Tibial artery (tissue), 4 donors: ENCODE data around the gene TRIM52.
A peak's percentile ranks its signal among the peaks of the same experiment; 100 is the strongest.
"Not testable (repeated sequence)": the region's sequence is repeated elsewhere in the genome, so short reads cannot be mapped to it uniquely, and the experiment has no call there.

Source experiments
- DNase-seq, 2 donors: peaks; one replicate each; pipeline ENCODE4 v3.0.0-alpha.2; 2019
- H3K27ac ChIP-seq, 2 donors: fragments of 200-600 bp; sonication (generic) in 1 of 2; 1 replicate in 1 of 2; 2 replicates in 1 of 2; pipeline ENCODE4 v1.5.1; 2018 to 2019; ENCODE audit warnings: mild to moderate bottlenecking in 1 of 2
- H3K27me3 ChIP-seq, 2 donors: fragments of 200-600 bp; sonication (generic) in 1 of 2; one replicate each; pipeline versions ENCODE4 v1.5.1 to v1.6.0; 2016 to 2019
- H3K36me3 ChIP-seq, 3 donors: fragments of 200-600 bp; sonication (generic) in 2 of 3; one replicate each; pipeline ENCODE4 v1.5.1; 2016 to 2019; ENCODE audit warnings: mild to moderate bottlenecking in 2 of 3
- H3K4me1 ChIP-seq, 4 donors: fragments of 200-600 bp; sonication (generic) in 2 of 4; 1 replicate in 3 of 4; 2 replicates in 1 of 4; pipeline ENCODE4 v1.5.1; 2016 to 2019
- H3K4me3 ChIP-seq, 2 donors: fragments of 200-600 bp; sonication (generic) in 1 of 2; 1 replicate in 1 of 2; 2 replicates in 1 of 2; pipeline ENCODE4 v1.5.1; 2018 to 2019; ENCODE audit warnings: mild to moderate bottlenecking in 2 of 2
- H3K9me3 ChIP-seq, 3 donors: fragments of 200-600 bp; sonication (generic) in 1 of 3; one replicate each; pipeline ENCODE4 v1.5.1; 2016 to 2019
- intact Hi-C: fragments of 100-400 bp; cut with DNase I; formaldehyde crosslinking; loops from one replicate; pipeline ENCODE4 v1.15.0; 2023; ENCODE audit warnings: low total_unique reads
- TF ChIP-seq, protein P1 (sequence below), 2 experiments: fragments of 200-600 bp in 1 of 2; fragments of 450-650 bp in 1 of 2; IDR thresholded peaks; one replicate each; pipeline ENCODE4 v1.5.1; 2017 to 2019; ENCODE audit warnings: antibody characterized with exemption in 2 of 2, mild to moderate bottlenecking in 1 of 2, moderate library complexity in 1 of 2

Gene TRIM52

GRCh38 chr5:181212934-181213333 is 48.0 kb downstream of the TRIM52 start:
- intact Hi-C loops, result no loop called here
- Histone ChIP-seq H3K27ac (no peak overlapping the region), H3K36me3 (no peaks in the 10 kb centered on the region), H3K9me3 (no peaks in the 10 kb centered on the region), H3K4me3 (no peak overlapping the region), H3K4me1 (peaks cover 0 to 20% (median 6%) of the 10 kb centered on the region in 4 donors), H3K27me3 (no peaks in the 10 kb centered on the region)
- DNase-seq, result no peak
- TF ChIP-seq, protein P1, sequence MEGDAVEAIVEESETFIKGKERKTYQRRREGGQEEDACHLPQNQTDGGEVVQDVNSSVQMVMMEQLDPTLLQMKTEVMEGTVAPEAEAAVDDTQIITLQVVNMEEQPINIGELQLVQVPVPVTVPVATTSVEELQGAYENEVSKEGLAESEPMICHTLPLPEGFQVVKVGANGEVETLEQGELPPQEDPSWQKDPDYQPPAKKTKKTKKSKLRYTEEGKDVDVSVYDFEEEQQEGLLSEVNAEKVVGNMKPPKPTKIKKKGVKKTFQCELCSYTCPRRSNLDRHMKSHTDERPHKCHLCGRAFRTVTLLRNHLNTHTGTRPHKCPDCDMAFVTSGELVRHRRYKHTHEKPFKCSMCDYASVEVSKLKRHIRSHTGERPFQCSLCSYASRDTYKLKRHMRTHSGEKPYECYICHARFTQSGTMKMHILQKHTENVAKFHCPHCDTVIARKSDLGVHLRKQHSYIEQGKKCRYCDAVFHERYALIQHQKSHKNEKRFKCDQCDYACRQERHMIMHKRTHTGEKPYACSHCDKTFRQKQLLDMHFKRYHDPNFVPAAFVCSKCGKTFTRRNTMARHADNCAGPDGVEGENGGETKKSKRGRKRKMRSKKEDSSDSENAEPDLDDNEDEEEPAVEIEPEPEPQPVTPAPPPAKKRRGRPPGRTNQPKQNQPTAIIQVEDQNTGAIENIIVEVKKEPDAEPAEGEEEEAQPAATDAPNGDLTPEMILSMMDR (IDR thresholded peaks at IDR 0.05), result no peak

GRCh38 chr5:181212080-181212479 is 48.9 kb downstream of the TRIM52 start:
- TF ChIP-seq, protein P1 (IDR thresholded peaks at IDR 0.05), result no peak
- Histone ChIP-seq H3K4me1 (peaks cover 0 to 13% (median 6%) of the 10 kb centered on the region in 4 donors), H3K27ac (no peak overlapping the region), H3K9me3 (no peaks in the 10 kb centered on the region), H3K27me3 (no peaks in the 10 kb centered on the region), H3K36me3 (no peaks in the 10 kb centered on the region), H3K4me3 (no peak overlapping the region)
- intact Hi-C loops, result no loop called here
- DNase-seq, result no peak

DNA sequence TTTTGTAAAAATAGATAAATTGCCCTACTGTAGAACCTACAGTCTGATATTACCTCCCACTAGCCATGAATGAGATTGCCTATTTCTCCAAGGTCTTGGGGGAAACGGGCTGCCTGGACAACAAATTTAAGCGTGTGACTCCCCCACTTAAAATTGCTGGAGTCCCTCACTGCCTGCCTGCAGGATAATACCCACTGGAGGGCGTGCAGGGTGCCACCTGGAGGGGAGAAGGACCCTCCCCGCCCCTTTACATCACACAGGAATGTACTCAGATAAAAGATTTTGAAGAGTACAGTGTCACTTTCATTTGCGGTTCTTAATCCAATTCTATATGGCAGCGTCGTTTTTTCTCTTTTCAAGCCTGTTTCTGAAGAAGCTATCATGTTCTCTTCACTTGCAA is 49.7 kb downstream of the TRIM52 start:
- no peak overlapping the region for H3K4me3 ChIP-seq
- no peak for DNase-seq
- H3K36me3 ChIP-seq, result no peaks in the 10 kb centered on the region
- TF ChIP-seq, protein P1 (IDR thresholded peaks at IDR 0.05), result no peak
- no peaks in the 10 kb centered on the region for H3K9me3 ChIP-seq
- no peaks in the 10 kb centered on the region for H3K27me3 ChIP-seq
- intact Hi-C loops, result no loop called here
- H3K27ac ChIP-seq, result no peak overlapping the region
- H3K4me1 ChIP-seq, result peaks cover 0 to 8% (median 5%) of the 10 kb centered on the region in 4 donors

DNA sequence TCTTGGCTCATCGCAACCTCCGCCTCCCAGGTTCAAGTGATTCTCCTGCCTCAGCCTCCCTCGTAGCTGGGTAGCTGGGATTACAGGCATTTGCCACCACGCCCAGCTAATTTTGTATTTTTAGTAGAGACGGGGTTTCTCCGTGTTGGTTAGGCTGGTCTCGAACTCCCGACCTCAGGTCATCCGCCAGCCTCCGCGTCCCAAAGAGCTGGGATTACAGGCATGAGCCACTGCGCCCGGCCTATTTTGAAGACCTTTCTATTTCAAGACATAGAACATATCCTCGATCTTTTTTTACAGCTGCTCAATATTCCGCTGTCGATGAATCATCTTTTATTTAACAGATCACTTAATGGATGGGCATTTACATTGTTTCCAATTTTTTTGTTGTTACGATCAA is 50.2 kb downstream of the TRIM52 start:
- H3K4me1 ChIP-seq, H3K9me3 ChIP-seq, intact Hi-C loops, DNase-seq, H3K27ac ChIP-seq, H3K4me3 ChIP-seq, H3K36me3 ChIP-seq, H3K27me3 ChIP-seq: not testable (repeated sequence)

DNA sequence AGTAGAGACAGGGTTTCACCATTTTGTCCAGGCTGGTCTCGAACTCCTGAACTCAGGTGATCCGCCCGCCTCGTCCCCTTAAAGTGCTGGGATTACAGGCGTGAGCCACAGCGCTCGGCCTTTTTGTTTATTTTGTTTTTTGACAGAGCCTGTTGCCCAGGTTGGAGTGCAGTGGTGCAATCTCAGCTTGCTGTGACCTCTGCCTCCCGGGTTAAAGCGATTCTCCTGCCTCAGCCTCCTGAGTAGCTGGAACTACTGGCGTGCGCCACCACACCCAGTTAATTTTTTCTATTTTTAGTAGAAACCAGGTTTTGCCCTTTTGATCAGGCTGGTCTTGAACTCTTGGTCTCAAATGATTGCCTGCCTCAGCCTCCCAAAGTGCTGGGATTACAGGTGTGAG is 50.8 kb downstream of the TRIM52 start:
- H3K4me3 ChIP-seq, H3K9me3 ChIP-seq, H3K27me3 ChIP-seq, H3K36me3 ChIP-seq, intact Hi-C loops, H3K27ac ChIP-seq, DNase-seq: not testable (repeated sequence)
- peaks cover 0 to 14% (median 13%) of the 10 kb centered on the region in 4 donors for H3K4me1 ChIP-seq

- H3K36me3 ChIP-seq, H3K9me3 ChIP-seq, H3K4me3 ChIP-seq, DNase-seq, H3K27ac ChIP-seq, intact Hi-C loops, H3K27me3 ChIP-seq: not testable (repeated sequence)
- H3K4me1 ChIP-seq, result peaks cover 0 to 24% (median 17%) of the 10 kb centered on the region in 4 donors
Observed at GRCh38 chr5:181209006-181209405, 51.9 kb downstream of the TRIM52 start.

DNA sequence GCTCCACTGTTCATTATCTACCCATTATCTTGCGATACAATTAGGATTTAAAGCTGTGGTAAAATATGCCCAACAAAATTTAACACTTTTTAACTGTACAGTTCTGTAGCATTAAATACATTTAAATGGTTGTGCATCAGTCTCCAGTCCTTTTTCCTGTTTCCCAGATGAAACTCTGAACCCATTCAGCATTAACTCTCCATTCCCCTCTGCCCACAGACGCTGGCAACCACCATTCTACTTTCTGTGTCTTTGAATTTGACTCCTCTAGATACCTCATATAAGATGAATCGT is 53.0 kb downstream of the TRIM52 start:
- no peaks in the 10 kb centered on the region for H3K9me3 ChIP-seq
- peaks cover 0 to 27% (median 23%) of the 10 kb centered on the region in 4 donors for H3K4me1 ChIP-seq
- no peak for DNase-seq
- no peaks in the 10 kb centered on the region for H3K27me3 ChIP-seq
- peak overlapping the region; percentile 69 to 84 for H3K4me3 ChIP-seq
- peak overlapping the region; percentile 86 to 91 for H3K27ac ChIP-seq
- TF ChIP-seq, protein P1 (IDR thresholded peaks at IDR 0.05), result no peak
- no peaks in the 10 kb centered on the region for H3K36me3 ChIP-seq
- intact Hi-C loops, result loop anchor here (2.0 kb wide), 1 partner anchor 19 kb away; no protein-coding TSS in a partner anchor
